Natural killer cell (primary cell): ENCODE data around the gene EMP1. TPM values are rescaled to one million over a fixed set of nuclear protein-coding genes. Genes with fewer than 3 reads are reported as not detected.

Source experiments
- ATAC-seq, 3 donors: fragments of 150-1000 bp in 2 of 3; fragments of 200-7000 bp in 1 of 3; cut with Tn5 transposase; 1 replicate in 1 of 3; 2 replicates in 2 of 3; pipeline ENCODE4 v1.10.0; 2021; ENCODE audit warnings: mild to moderate bottlenecking in 2 of 3, moderate library complexity in 2 of 3
- DNase-seq, 2 donors: peaks; one replicate each; pipeline versions ENCODE4 v3.0.0 to v3.0.0-alpha.2; 2013 to 2021; ENCODE audit warnings: mixed read lengths in 1 of 2
- H3K27ac ChIP-seq: one replicate; pipeline ENCODE4 v1.5.1; 2013; ENCODE audit warnings: mild to moderate bottlenecking, low read length
- H3K27me3 ChIP-seq: one replicate; pipeline ENCODE4 v1.6.1; 2013; ENCODE audit warnings: low read length; ENCODE audit not compliant: control insufficient read depth, insufficient read depth
- H3K36me3 ChIP-seq: one replicate; pipeline ENCODE4 v1.6.1; 2013; ENCODE audit warnings: low read length; ENCODE audit not compliant: control insufficient read depth, insufficient read depth
- H3K4me1 ChIP-seq: one replicate; pipeline ENCODE4 v1.6.1; 2013; ENCODE audit warnings: low read length; ENCODE audit not compliant: control insufficient read depth, insufficient read depth
- H3K4me3 ChIP-seq: one replicate; pipeline ENCODE4 v1.5.1; 2013; ENCODE audit warnings: low read length
- H3K9me3 ChIP-seq: one replicate; pipeline ENCODE4 v1.6.1; 2013; ENCODE audit warnings: low read length; ENCODE audit not compliant: control insufficient read depth, insufficient read depth
- H3K27ac Mint-ChIP-seq, 2 donors: one replicate each; pipeline ENCODE4 v1.8.0; 2022; ENCODE audit warnings: mild to moderate bottlenecking in 2 of 2, mixed read lengths in 2 of 2, moderate library complexity in 1 of 2
- H3K27me3 Mint-ChIP-seq, 2 donors: one replicate each; pipeline ENCODE4 v1.8.0; 2022; ENCODE audit warnings: low read depth in 2 of 2, mixed read lengths in 2 of 2
- H3K36me3 Mint-ChIP-seq: one replicate; pipeline ENCODE4 v1.8.0; 2022; ENCODE audit warnings: mixed read lengths
- H3K4me1 Mint-ChIP-seq, 2 donors: one replicate each; pipeline ENCODE4 v1.8.0; 2022; ENCODE audit warnings: mixed read lengths in 2 of 2
- H3K4me3 Mint-ChIP-seq: one replicate; pipeline ENCODE4 v1.8.0; 2022; ENCODE audit warnings: mild to moderate bottlenecking, moderate library complexity, mixed read lengths
- H3K9me3 Mint-ChIP-seq, 2 donors: one replicate each; pipeline ENCODE4 v1.8.0; 2022; ENCODE audit warnings: mixed read lengths in 2 of 2
- WGBS: methylation state at CpG from one replicate; pipeline ENCODE4 v1.1.7; 2013; ENCODE audit warnings: missing lambda C conversion rate; ENCODE audit not compliant: insufficient coverage; 5-methylcytosine and 5-hydroxymethylcytosine counted together
- intact Hi-C: fragments of 100-400 bp; cut with micrococcal nuclease; formaldehyde crosslinking; loops from one replicate; pipeline ENCODE4 v1.14.2; 2022
- total RNA-seq, 4 donors: library from RNA; stranded (reverse); fragments of 120-200 nt in 1 of 4; gene quantifications; one replicate each; pipeline versions ENCODE4 v1.2.3 to v1.2.4, GENCODE V29; 2013 to 2022
- TF ChIP-seq, protein P1 (sequence below): fragments of 200-600 bp; IDR thresholded peaks from one replicate; pipeline ENCODE4 v1.8.0; 2022; ENCODE audit warnings: antibody characterized with exemption

EMP1 gene
- total RNA-seq, 3 donors from 2014 or later (not counting 1 experiment from before 2014, with no cell fraction given): 3.8 to 4.3 (median 4.2) TPM

- intact Hi-C loops: no loop called here
- no peak overlapping the region for H3K27ac ChIP-seq
- H3K9me3 ChIP-seq: no peaks in the 10 kb centered on the region
- Mint-ChIP-seq H3K27me3 (peaks cover 22 to 39% of the 10 kb centered on the region in 2 donors), H3K4me3 (no peak overlapping the region), H3K4me1 (peaks cover 0 to 1% of the 10 kb centered on the region in 2 donors), H3K27ac (no peak overlapping the region), H3K36me3 (no peaks in the 10 kb centered on the region), H3K9me3 (no peaks in the 10 kb centered on the region)
- ATAC-seq (no peak), DNase-seq (no peak)
- no peaks in the 10 kb centered on the region for H3K36me3 ChIP-seq
- H3K27me3 ChIP-seq: no peaks in the 10 kb centered on the region
- TF ChIP-seq, protein P1, sequence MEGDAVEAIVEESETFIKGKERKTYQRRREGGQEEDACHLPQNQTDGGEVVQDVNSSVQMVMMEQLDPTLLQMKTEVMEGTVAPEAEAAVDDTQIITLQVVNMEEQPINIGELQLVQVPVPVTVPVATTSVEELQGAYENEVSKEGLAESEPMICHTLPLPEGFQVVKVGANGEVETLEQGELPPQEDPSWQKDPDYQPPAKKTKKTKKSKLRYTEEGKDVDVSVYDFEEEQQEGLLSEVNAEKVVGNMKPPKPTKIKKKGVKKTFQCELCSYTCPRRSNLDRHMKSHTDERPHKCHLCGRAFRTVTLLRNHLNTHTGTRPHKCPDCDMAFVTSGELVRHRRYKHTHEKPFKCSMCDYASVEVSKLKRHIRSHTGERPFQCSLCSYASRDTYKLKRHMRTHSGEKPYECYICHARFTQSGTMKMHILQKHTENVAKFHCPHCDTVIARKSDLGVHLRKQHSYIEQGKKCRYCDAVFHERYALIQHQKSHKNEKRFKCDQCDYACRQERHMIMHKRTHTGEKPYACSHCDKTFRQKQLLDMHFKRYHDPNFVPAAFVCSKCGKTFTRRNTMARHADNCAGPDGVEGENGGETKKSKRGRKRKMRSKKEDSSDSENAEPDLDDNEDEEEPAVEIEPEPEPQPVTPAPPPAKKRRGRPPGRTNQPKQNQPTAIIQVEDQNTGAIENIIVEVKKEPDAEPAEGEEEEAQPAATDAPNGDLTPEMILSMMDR: no peak
- no peaks in the 10 kb centered on the region for H3K4me1 ChIP-seq
- no peak overlapping the region for H3K4me3 ChIP-seq
- WGBS: 59% methylated on average over 3 of the region's 3 CpGs
Measured at GRCh38 chr12:13205809-13206559, 9.5 kb downstream of the EMP1 start.

DNA sequence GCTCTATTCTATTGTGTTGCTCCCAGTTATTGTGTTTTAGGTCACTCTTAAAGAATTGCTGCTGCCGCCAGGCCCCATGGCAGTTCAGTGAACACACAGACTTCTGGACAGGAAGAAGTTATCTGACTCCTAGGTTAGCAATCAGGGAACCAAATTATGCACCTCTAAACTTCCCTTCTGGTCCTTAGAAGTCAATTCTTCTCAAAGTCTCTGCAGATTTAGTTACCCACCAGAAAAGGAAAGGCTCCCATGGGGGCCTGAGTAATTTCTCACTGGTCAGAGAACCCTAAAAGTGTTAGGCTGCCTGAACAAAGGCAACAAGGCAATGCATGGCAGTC, 10.0 kb downstream of the EMP1 start:
- H3K36me3 ChIP-seq: no peaks in the 10 kb centered on the region
- WGBS: 64% methylated on average over 1 of the region's 1 CpG
- H3K4me3 ChIP-seq: no peak overlapping the region
- H3K27ac ChIP-seq: no peak overlapping the region
- TF ChIP-seq, protein P1: no peak
- Mint-ChIP-seq H3K4me3 (no peak overlapping the region), H3K9me3 (no peaks in the 10 kb centered on the region), H3K27me3 (peaks cover 18 to 34% of the 10 kb centered on the region in 2 donors), H3K36me3 (no peaks in the 10 kb centered on the region), H3K4me1 (peaks cover 0 to 1% of the 10 kb centered on the region in 2 donors), H3K27ac (no peak overlapping the region)
- DNase-seq: no peak
- intact Hi-C loops: no loop called here
- H3K4me1 ChIP-seq: no peaks in the 10 kb centered on the region
- no peak for ATAC-seq
- H3K9me3 ChIP-seq: no peaks in the 10 kb centered on the region
- no peaks in the 10 kb centered on the region for H3K27me3 ChIP-seq

DNA sequence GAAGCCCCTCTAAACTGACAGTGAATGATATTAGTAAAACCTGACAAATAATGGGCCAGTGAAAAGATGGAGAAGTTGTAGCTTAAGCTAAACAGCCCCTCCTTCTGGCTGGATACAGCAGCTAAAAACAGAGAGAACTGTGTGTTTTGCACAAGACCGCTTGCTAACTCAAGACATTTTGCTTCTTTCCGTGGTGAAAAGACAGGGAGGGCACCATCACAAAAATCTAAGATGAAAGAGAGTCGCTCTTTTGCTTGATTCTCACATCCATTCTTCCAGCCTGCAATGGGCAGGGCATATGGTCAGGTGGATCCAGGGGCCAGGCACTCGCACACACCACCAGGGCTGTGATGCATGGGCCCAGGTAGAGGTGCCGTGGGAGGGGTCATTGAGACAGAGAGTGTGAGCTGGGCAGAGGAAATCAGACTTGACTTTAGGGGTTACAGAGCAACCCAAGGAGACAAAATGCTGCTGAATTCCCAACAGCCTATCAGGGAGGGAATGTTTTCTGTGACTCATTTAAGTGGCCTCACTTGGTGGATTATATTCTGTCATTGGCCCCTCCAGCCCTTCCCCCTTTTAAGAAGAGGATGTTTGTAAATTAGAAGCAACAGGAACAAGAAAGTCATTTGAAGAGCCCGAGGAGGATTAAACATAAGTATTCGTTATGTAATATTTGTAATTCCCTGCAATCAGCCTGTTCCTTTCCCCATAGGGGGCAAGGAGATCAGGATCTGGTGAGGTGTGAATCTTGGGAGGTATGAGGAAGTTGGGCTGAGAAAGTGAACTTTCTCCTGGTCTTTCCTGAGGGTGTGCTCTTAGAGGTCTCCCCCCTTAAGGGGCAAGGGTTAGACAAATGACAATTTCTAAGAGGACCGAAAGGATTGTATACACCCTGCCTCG, 12.3 kb downstream of the EMP1 start:
- peaks cover 3% of the 10 kb centered on the region for H3K4me1 ChIP-seq
- peak in 1 of 2 donors; percentile 47 for DNase-seq
- no peak overlapping the region for H3K4me3 ChIP-seq
- ATAC-seq: no peak
- intact Hi-C loops: no loop called here
- Mint-ChIP-seq H3K36me3 (no peaks in the 10 kb centered on the region), H3K4me1 (peaks cover 0 to 7% of the 10 kb centered on the region in 2 donors), H3K9me3 (no peaks in the 10 kb centered on the region), H3K27me3 (peaks cover 12 to 24% of the 10 kb centered on the region in 2 donors), H3K4me3 (no peak overlapping the region), H3K27ac (peak overlapping the region in 1 of 2 donors; percentile 58)
- TF ChIP-seq, protein P1: no peak
- H3K9me3 ChIP-seq: no peaks in the 10 kb centered on the region
- WGBS: 80% methylated on average over 9 of the region's 9 CpGs
- no peaks in the 10 kb centered on the region for H3K27me3 ChIP-seq
- H3K27ac ChIP-seq: no peak overlapping the region
- H3K36me3 ChIP-seq: no peaks in the 10 kb centered on the region
